GM18507 (cell line): Measurements from ENCODE around the gene DYTN.

Experiments used
- DNase-seq: peaks from one replicate; pipeline ENCODE4 v3.0.0; 2011; ENCODE audit warnings: low read depth; ENCODE audit not compliant: insufficient read length; ENCODE audit errors: extremely low spot score
- FAIRE-seq: peaks from 2 replicates; lab custom pipeline; 2011; peaks lifted over from hg19 to GRCh38; lab: Jason Lieb, UNC

Gene DYTN

DNA sequence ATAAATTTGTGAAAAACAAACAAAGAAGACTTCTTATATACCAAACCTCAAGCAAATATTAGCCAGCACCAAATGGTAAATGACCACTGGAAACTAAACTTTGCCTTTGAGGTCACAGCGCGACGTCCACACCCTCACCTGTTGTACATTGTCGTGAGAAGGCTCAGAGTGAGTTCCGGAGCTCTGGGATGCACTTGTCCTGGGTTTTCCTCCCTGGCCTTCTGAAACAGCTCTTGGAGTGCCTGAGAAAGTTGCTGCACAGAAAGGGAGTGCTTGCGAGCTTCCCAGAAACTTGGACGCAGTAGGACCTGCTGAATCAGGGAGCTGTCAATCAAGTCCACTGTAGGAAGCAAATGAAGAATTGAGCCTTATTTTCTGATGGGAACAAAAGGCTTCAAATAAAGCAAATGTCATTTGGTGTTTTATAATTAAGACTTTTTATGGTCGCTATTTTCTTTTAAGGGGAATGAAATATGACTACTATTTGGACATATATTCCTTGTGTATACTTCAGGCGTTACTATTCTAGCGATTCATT lies 11.0 kb downstream of the DYTN start:
- FAIRE-seq (no peak), DNase-seq (no peak)

DNA sequence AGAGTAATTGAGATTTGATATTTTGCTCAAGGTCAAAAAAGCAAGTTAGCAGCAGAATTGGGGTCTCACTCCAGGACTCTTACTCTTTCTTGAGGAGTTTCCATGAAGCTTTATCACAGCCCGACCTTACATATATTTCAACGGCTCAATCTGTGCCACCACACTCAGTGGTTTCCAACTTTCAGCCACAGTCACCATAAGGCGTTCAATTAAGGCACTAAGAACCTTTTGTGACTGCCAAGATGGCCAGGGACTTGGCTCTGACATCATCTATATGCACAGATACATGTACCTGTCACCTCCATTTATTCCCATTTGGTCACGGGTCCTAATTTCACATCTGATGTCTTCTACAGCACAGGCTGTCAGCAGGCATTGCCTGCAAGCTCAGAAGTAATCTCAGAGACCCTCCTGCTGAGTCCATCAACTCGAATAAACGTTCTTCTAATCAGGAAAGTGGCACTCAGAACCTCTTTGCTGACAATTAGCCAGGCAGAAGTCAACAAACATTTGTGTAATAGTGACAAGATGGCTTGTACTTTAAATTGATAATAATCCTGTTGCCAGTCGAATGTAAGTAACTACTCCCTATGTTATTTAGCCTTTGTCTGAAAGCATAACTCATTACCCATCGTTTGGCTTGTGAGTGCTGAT lies 16.1 kb downstream of the DYTN start:
- no peak for FAIRE-seq
- DNase-seq, result no peak

DNA sequence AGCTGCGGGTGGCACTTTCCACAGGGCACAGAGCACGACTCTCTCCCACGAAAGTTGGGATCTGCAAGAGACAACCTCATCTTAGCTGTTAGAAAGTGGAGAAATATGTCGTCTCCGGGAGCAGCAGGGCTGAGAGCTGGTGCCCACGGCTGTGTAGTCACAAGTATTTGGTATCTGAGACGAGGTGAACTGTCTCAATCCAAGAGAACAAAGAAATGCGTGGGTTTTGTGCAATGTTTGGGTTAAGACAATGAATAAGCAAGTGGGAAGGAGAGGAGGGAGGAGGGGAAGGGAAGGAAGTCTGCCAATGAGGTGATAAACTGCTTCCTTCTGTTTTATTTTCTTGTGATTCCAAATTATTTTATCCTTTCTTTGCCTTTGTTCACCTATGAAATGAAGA lies 18.0 kb downstream of the DYTN start:
- DNase-seq, result no peak
- no peak for FAIRE-seq

DNA sequence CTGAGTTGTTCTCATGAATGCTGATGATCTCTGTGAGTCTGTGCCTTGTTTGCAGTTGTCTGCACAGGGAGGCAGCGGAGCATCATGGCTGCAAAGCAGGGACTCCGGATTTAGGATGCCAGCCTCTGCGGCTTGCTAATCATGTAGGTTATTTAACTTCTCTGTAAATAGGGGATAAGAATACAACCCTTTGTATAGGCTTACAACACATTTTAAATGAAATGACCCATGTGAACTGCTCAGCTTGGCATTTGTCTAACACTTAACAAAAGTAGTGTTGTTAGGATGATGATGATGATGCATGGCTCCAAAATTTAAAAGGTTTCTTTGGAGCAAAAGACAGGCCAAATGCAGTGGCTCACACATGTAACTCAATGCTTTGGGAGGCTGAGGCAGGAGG lies 19.4 kb downstream of the DYTN start:
- DNase-seq (no peak), FAIRE-seq (no peak)

DNA sequence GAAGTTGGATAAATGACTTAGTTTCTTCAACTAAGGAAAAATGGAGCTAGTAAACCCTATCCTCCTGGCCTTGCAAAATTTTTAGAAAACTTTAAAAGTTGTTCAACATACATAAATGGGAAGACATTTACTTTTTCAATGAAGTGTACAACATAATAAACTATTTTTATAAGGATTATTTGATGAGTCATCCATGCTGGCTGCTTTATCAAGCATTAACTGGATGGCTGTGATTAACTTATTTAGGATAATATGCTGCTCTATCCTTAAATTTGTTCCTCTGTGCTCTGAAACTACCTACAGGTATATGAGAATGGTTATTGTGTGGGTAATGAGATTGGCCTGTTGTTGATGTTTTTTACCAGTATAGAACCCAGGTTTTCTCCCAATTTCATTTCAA lies 21.3 kb downstream of the DYTN start:
- no peak for FAIRE-seq

DNA sequence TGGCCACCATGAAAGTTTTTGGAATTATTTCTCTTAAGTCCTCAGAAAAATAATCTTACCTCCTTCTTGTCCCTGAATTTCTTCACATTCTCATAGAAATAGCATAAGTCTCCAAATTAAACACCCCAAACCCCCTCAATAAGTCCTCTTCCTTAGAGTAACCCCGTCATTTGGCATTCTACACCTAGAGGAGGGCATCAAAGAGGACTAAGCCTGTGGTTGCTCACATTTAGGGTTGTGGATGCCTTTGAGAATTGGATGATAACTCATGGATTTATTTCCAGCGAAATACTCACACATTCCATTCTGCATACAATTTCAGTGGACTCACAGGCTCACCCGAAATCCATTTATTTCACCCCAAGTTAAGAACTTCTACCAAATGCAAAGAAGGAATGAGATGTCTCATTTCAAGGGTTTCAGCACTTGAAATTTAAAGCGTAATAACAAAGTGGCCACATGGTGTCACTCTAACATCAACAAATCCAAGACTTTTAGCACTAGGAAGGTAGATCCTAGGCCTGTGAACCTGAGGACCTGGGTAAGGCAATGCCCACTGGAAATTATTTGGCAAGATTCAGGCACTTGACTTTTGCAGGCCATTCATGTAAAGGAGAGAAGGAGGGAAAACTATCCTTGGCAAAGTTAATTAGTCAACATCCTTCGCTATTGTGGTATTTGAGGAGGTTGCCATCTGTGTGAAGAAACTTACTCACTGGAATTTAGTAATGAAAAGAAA lies 24.6 kb downstream of the DYTN start:
- DNase-seq (peak; percentile 22), FAIRE-seq (peak; percentile 89)

More for the DNA sequence above, 21.3 kb downstream of the DYTN start:
- DNase-seq, result no peak

DNA sequence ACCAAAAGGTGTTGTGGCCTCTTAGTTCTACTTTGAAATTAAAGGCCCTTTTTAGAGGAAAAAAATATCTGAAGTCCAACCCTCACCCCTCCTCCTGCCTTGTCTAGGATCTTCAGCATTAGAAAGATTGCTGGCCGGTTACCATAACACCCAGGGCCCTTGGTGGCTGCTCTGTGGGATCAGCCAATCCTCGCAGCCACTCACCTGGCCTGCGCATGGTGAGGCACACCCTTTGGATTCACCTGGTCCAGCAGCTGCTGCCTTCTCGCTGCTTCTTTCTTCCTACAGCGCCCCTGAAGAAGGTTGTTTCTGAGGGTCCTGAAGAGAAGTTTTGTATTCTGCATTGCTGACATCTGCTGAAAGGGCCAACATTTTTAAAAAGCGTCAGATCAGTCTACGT lies 25.2 kb downstream of the DYTN start:
- FAIRE-seq, result no peak
- no peak for DNase-seq

DNA sequence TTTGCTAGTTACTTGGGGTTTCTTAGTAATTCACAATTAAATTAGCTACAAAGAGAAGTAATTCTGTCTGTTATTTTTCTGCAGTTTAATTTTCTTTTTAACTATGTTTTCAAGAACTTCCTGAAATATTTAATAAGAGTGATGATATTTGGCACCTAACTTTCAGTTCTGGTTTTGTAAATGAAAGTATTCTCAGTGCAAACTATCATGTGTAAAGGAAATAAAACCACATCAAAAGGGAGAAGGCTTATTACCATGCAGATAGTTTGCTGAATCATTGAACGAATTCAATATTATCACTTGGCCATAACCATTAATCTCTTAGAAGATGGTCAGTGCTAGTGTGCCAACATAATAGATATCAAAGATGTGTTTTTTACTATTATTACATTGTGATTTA lies 29.2 kb downstream of the DYTN start:
- DNase-seq (no peak), FAIRE-seq (no peak)

DNA sequence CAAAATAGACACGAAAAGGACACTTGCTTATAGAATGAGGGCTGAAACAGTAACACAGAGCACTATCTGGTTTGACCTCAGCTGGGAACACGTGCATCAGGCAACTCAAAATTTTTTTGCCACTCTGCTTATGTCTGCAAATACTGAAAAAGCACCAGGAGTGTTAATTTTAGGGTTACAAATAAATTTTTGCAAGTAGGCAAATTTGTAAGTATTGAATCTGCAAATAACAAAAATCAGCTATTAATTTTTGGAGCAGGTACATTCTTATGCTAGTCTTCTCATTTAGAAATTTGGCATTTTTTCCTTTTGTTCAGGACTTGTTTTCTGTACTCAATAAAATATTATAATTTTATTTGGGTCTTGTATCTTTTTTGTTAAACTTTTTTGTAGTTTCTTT lies 29.7 kb downstream of the DYTN start:
- FAIRE-seq, result no peak
- DNase-seq, result no peak

DNA sequence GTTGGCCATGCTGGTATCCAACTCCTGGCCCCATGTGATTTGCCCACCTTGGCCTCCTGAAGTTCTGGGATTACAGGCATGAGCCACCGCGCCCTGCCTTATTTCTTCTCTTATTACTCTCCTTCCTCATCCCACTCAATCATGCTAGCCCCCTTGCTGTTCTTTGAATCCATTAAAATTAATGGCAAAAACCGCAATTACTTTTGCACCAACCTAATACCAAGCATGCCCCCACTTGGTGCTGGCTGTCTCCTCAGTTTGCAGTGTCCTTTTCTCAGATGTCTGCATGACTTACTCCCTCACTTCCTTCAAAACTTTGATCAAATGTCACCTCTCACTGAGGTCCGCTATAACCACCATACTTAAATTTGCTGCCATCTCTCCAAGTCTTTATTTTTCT lies 34.6 kb downstream of the DYTN start:
- no peak for DNase-seq
- no peak for FAIRE-seq

DNA sequence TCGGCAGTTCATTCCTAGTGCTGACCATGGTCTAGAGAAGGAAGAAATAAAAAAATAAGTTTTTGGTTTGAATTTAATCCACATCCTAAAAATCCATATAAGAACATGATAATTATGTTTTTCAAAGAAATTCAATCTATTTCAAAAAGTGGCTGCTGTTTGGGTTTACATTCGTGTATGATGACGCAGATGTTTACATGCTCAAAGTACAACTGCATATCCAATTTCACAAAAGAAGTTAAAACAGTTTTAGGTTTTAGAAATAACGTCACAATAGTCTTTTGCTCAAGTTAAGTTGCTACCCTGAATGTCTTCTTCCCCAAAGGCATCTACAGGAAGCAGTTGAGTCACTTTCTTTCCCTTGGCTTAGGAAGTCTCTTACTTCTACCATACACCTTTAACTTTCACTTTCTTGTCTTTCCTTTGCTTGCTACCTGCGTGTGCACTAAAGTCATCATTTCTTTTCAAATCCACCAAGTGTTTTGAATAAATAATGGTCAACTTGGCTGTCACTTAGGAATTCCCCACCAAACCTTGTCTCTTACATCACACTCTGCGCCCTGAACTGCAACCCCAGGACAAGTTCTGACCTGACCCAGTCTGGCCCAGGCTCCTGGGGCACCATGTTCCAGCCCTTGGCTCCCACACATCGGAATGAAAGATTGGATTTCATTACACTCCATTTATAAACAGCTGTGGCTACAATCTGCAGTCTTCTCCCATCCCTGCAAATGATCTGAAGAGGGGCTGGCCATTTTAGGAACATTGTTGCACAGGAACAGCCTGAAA lies 47.5 kb downstream of the DYTN start:
- DNase-seq (no peak), FAIRE-seq (no peak)

DNA sequence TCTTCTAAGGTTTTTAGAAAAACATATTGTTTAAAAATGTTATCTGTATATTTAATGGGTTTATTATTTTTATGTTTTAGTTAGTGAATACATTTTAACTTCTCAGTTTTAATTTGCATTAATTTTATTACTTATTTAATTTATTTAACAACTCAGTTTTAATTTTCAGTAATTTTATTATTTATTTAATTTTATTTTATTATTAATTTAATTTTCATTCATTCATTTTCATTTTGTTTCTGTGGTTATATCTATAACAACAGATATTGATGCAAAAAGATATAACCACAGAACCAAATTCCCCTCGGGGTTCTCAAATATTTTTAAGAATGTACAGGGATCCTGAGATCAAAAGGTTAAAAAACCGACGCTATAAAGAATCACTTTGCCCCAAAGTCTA lies 52.9 kb downstream of the DYTN start:
- DNase-seq (no peak), FAIRE-seq (no peak)

DNA sequence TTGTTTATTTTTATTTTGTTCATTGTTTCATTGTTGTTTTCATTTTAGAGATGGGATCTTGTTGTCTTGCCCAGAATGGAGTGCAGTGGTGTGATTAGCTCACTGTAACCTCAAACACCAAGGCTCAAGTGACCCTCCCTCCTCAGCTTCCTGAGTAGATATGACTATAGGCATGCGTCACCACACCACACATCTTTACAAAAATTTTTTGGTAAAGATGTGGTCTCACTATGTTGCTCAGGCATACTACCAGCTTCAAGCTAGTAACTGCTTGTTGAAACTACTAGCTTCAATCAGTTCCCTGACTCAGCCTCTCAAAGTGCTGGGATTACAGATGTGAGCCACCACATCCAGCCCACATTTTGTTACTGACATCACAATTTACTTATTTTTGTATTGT lies 61.1 kb downstream of the DYTN start:
- no peak for FAIRE-seq
- DNase-seq, result no peak

DNA sequence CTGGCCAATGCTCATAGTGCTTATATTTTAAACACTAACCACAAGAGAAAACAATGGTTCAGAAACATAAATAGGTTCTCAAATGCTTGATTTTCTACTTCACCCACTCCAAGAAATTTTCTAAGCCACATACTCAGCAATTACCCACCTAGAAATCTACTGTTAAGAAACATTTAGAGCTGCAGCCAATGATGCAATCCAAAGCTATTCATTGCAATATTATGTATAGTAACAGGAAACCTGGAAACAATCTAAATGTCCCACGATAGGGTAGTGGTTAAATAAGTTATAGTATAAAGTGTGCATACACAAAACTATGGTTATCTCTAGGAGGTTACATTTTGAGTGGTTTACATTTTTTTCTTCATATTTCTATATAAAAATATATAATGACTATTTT lies 70.2 kb downstream of the DYTN start:
- DNase-seq, result no peak
- FAIRE-seq, result no peak

DNA sequence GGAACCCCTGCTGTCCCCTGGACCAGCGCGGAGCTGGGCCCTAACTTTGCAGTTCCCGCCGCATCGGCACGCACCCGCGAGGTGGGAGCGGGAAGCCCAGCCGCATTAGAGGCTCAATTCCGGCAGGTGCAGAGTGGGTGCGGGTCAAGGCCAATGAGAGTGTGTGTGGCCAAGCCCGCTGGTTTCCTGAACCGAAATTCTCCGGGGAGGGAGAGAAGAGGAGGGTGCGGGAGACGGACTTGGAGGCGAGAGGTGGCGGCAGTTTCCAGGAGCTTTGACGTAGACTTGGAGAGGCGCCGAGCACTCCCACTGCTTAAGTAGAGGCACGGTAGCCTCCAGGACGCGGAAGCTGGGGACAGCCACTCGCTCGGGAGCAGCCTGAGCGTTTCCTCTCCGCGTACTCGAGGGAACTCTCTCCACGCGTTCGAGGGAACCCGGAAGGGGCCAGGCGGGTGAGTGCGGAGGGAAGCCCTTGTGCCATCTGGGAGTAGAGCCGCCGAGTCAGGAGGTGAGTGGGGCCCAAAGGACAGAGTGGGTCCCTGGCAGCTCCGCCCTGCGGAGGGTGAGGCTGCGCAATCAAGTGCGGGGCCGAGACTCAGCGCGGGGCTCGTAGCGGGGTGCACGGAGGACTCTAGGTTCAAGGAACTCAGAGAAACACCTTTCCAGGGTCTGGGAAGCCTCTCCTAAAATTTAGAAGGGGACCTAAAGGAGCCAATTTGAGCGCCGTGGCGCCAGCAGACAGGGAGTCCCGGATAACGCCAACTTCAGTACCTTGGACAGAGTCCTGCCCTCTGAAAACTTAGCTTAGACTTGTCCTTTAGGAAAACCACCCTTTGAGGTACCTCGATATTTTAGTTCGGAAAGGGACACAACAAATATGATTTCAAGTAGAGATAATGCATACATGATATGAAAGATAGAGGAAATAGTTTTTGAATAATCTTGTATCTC lies 75.8 kb downstream of the DYTN start, which contains the start of gene FAM237A:
Gene FAM237A, plus strand, starts transcription at position 413 of the 951 bp plus-strand sequence. CDS start 1,750 bp downstream, outside the sequence.
- no peak for FAIRE-seq
- DNase-seq, result no peak

DNA sequence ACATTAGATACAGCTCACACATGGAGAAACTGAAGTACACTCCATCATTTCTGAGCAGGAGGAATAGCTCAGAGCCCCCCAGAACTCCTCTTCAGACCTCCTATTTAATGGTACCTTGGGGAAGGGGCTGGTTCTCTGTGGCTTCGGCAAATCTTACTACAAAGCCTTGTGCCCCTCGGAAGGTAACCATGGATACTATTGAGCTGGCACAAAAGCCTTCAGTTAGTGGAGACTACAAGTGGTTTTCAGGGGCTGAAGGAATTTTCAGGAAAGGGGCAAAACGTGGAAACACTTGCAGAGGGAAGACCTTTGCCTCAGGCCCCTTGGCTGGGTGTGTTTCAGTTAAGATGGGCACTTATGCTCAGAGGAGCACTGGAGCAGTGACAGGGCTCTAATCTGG lies 77.0 kb downstream of the DYTN start:
- FAIRE-seq (no peak), DNase-seq (no peak)

DNA sequence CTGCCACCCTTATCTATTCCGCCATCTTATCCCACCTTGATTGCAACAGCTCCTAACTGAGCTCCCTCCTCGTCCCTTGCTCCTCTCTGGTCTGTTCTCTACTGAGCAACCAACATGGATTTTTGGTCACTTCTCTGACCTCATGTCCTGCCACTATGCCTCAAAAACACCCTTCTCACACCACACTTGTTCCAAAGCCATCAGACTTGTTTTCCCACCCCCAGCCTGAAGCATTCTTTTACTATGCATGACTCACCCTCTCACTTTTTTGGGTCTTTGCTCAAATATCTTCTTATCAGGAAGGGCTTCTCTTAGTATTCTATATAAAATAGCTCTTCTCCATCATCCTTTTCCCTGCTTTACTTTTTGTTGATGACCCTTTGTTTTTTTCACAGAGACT lies 78.6 kb downstream of the DYTN start:
- FAIRE-seq (no peak), DNase-seq (no peak)

DNA sequence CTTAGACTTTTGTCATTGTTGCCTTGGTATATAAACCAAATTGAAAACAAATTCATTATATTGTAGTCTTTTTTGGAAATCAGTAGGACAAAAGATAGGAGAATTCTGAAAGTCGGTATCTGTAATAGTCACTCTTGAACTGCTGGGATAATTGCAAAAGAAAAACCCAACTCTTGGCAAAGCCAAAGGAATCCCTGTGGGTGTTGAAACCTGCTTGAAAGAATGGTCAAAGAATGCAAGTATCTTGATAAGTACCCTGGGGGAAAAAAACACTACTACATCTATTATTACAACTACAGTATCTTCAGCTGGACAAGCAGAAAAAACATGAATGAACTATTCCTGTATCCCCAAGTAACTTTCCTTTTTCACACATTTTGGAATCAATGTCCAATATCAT lies 83.2 kb downstream of the DYTN start:
- FAIRE-seq (no peak), DNase-seq (no peak)

DNA sequence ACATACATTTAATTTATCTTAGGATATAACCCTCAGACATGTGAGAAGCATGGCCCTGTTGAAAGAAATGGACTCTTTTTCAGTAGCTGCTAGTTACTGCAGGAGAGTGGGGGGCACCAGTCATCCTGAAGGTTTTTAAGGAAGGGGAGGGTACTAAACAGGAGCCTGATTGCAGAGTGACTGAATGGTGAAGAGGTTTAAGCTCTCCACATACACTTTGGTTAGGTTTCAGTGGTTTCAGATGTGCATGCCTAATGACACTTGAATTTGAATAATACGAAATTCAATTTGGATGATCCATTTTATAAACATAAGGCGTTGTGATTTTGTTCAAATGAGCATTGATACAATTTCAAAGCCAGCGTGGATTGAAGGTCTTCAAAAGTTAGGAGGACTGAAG lies 86.9 kb downstream of the DYTN start:
- FAIRE-seq (no peak), DNase-seq (no peak)
